HG03354 (cell line): ENCODE results near the gene CNTLN.
A peak's percentile ranks its signal among the peaks of the same experiment; 100 is the strongest.

Source experiments
- ATAC-seq: cut with Tn5 transposase; IDR thresholded peaks from one replicate; pipeline ENCODE4 v1.9.1; 2021; ENCODE audit warnings: mild to moderate bottlenecking; ENCODE audit not compliant: unreplicated experiment, poor library complexity, severe bottlenecking

Gene CNTLN

GRCh38 chr9:17134396-17135294 lies at the start of gene CNTLN:
Gene CNTLN, plus strand, starts transcription at chr9:17135040. Its CDS starts 26 bp downstream, at chr9:17135066.
- ATAC-seq = peak; percentile 67

GRCh38 chr9:17088566-17088965 lies 46.3 kb upstream of the CNTLN start:
- no peak for ATAC-seq

- no peak for ATAC-seq
Observed at GRCh38 chr9:17090041-17090440, 44.8 kb upstream of the CNTLN start.

- no peak for ATAC-seq
Observed at GRCh38 chr9:17116400-17116837, 18.4 kb upstream of the CNTLN start.

- ATAC-seq = no peak
Observed at GRCh38 chr9:17117372-17117771, 17.5 kb upstream of the CNTLN start.

GRCh38 chr9:17120203-17120602 lies 14.6 kb upstream of the CNTLN start:
- no peak for ATAC-seq

- ATAC-seq = no peak
Observed at GRCh38 chr9:17121264-17121663, 13.6 kb upstream of the CNTLN start.

- no peak for ATAC-seq
Observed at GRCh38 chr9:17130291-17130690, 4.5 kb upstream of the CNTLN start.

GRCh38 chr9:17130725-17131124 lies 4.1 kb upstream of the CNTLN start:
- no peak for ATAC-seq

GRCh38 chr9:17131494-17131893 lies 3.3 kb upstream of the CNTLN start:
- no peak for ATAC-seq

- ATAC-seq = peak; percentile 74
Observed at GRCh38 chr9:17135295-17136160, 688 bp downstream of the CNTLN start.

GRCh38 chr9:17137566-17137965 lies 2.7 kb downstream of the CNTLN start:
- ATAC-seq = no peak

GRCh38 chr9:17138503-17138902 lies 3.7 kb downstream of the CNTLN start:
- ATAC-seq = no peak

- ATAC-seq = no peak
Observed at GRCh38 chr9:17140418-17140817, 5.6 kb downstream of the CNTLN start.

GRCh38 chr9:17148324-17148723 lies 13.5 kb downstream of the CNTLN start:
- ATAC-seq = no peak

- ATAC-seq = no peak
Observed at GRCh38 chr9:17159469-17159868, 24.6 kb downstream of the CNTLN start.

- no peak for ATAC-seq
Observed at GRCh38 chr9:17160327-17160726, 25.5 kb downstream of the CNTLN start.

GRCh38 chr9:17165764-17166163 lies 30.9 kb downstream of the CNTLN start:
- ATAC-seq = no peak

- ATAC-seq = no peak
Observed at GRCh38 chr9:17166346-17166745, 31.5 kb downstream of the CNTLN start.

- ATAC-seq = no peak
Observed at GRCh38 chr9:17171309-17172094, 36.7 kb downstream of the CNTLN start.
